Fibroblast of skin of back (primary cell): ENCODE results near the gene TSPAN14.

Experiments used
- DNase-seq: peaks from one replicate; pipeline ENCODE4 v3.0.0-alpha.2; 2013

Gene TSPAN14

DNA sequence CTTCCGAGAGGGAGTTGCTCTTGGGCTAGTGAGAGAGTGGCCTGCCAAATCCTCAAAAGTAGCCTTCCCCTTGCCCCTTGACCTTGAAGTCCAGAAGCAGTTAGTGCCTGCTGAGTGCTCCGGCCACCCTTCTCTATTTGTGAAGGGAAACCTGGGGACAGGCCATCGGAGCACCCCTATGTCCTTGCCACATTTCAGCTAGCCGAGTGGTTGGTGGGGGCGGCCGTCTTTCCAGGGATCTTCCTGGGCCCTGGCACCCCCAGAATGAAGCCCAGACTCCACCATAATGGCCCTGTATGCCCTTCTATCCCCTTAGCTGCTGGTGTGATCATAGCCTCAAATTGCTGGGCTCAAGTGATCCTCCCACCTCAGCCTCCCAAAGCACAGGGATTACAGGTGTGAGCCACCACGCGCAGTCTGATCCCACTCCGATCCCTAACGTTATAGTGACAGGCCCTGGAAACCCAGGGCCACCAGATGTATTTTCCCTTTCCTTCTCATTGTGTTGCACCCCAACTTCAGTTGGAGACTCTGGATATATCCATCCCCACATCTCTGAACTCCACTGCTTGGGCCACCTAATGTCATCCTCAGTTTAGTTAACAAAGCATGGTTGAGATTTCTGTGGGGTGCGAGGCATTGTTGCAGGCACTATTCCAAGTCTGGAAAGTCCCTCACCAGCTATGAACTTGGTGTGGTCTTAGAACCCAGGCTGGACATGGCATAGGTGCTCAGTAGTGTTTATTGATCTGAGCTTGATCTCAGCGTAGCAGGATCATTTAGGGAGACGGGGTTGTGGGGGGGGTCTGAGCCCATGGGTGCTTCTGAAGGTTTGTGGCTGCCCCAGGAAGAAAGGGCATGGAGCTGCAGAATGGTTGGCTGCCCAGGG, 1.6 kb downstream of the TSPAN14 start:
- DNase-seq: no peak

DNA sequence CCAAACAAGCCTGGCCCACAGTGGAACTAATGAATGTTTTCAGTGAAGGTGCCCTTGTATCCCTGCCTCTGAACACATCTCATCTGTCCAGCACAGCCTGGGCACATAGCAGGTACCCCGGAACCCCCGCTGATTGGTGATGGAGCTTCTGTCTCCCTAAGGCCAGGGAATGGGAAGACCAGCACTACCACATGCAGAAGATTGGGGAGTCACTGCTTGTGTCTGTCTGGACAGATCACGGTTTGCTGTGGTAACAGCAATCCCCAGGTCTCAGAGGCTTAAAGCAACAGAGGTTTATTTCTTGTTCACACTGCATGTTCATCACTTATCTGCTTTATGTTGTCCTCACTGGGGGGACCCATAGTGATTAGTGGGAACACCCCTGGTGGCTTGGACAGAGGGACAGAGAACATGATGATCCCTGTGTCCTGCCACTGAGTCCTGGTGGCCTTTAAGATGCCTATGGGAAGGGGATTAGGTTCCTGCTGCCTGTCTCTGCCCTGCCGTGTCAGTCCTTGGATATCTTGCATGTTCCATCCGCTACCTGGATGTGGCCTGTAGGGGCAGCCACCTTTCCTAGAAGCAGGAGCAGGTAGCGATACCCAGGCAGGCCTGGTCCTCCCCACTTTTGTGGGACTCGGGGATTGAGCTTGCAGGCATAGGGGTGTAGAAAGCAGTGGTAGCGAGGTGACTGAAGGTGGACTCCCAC, 3.6 kb downstream of the TSPAN14 start:
- DNase-seq: no peak

DNA sequence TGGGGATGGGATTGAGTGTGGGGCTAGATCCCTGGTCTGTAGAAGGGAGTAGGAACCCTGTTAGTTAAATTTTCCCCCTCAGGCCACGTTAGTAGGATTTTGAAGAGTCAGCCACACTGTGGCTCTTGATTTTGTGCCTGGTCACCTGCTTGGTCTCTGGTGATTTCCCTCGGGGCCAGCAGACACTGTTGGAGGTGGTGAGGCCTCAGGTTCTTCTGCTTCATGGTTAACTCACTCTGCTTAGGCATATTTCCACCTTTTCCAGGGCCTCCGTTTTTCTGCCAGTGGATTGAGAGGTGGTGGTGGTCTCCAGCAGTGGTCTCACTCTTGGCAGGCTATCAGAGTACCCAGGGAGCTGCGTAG, 4.1 kb downstream of the TSPAN14 start:
- no peak for DNase-seq

DNA sequence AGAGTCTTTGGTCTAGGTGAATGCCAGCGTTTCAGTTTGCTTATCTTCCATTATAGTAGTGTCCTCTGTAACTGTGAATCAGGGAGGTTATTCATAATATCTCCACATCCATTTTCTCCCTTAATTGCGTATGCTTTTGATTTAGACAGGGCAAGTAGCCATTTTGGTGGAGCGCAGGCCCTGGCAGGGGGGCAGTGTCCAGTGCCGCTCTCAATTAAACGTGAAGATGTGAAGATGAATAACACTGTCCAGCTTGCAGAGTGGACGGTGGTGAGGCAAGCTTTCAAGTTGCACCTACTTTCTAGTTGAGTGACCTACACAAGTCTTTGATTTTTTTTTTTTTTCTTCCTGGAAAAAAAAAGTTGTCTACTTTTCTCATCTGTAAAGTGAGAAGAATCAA, 4.5 kb downstream of the TSPAN14 start:
- no peak for DNase-seq

DNA sequence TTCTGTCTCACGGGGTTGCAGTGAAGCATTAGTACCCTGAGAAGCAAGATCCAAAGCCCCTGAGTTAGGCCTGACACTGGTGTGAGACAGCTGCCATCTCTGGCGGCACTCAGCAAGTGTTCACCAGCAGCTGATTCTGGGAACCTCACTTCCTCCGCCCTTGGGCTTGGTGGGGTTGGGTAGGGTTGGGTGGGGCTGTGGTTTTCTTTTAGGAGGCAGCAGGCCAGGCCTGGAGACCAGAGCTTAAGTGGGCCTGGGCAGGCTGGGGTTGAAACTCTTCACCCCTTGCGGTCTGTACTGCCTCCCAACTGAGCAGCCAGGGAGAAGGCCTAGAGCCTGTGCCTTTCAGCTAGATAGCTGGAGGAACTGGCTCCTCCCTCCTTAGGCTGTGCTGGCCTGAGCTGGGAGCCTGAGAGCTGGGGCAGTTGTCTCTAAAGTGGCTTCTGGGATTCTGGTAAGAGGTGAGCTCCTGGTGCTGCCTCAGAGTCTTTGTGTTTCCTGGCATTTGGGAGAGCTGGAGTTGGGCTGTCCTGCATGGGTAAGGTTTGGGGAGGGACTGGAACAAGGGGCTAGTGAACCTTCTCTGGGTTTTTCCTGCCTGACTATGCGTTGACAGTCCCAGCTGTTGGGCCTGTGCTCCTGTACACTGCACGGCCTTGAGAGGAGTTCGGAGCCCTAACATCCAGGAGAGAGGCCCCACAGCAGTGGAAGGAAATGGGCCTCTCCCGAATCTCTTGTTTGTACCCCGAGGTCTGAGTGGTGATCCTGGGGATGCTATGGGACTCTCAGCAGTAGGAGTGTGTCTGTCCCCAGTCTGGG, 5.1 kb downstream of the TSPAN14 start:
- peak; percentile 80 for DNase-seq

DNA sequence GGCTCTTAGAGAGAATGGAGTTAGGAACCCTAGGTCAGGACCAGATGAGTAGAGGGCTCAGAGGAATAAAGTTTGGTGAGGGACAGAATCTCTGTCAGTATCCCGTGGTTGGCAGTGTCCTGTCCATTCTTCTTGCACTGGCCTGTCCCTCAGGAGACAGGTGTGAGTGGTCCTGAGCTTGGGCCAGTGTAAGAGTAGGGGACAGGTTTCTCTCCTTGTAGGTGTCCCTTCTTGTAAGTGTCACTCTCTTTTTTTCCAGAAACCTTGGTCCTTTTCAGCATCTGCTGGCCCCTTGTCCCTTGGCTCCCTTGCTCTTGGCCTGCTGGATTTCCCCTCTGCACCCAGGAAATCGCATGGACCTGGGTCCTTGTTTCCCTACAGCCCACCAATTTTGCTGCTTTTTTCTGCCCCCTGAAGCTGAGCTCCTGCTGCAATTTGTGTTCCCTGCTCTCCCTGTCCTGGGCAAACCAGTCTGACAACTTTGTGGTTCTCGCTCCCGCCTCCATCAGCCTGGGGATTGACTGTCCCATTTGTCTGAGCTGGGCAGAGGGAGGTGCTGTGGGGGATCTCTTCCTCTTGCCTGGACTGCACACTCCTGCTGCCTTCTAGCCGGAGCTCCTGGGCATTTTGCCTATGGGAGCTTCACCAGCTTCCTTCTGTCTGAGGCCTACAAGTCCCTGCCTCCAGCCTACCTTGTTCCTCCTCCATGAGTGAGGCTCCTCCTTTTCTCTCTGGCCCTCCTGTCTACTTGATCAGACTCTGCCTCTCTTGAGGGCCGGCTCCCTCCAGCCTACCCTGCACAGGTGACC, 6.5 kb downstream of the TSPAN14 start:
- DNase-seq: peak; percentile 35

DNA sequence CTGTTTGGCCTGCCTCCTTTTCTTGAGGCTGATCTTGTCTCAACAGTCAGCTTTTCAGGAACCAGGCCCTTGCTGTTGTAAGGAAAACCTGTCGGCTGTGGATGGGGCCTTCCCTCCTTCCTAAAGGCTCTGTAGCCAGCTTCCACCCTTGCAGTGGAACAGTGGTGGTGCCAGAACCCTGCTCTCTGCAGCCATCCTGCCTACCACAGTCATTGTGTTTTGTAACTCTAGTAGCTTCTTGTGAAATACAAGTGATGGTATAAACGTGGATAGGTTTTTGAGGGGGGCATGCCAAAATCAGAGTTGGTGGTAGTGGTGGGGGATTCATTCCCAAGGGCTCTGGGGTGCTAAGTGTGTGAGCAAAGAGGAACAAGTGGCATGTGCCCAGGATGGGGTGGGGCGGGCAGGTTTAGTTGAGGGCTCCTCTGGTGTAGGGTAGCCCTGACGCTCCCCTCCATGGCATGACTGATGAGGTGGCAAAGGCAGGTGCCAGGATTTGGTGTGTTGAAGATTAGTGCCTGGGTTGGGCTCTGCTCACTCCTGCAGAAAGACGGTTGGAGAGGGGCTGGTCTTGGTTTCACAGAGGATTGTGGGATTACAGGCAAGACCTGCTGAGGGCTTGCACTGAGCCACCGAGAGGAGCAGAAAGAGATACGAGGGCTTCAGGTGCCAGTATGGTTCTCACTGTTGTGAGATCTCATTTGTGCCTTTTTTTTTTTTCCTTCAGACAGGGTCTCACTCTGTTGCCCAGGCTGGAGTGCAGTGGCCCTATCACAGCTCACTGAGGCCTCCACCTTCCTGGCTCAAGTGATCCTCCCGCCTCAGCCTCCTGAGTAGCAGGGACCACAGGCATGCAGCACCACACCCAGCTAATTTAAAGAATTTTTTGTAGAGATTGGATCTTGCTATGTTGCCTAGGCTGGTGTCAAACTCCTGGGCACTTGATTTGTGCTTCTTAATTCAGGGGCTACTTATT, 7.4 kb downstream of the TSPAN14 start:
- no peak for DNase-seq

DNA sequence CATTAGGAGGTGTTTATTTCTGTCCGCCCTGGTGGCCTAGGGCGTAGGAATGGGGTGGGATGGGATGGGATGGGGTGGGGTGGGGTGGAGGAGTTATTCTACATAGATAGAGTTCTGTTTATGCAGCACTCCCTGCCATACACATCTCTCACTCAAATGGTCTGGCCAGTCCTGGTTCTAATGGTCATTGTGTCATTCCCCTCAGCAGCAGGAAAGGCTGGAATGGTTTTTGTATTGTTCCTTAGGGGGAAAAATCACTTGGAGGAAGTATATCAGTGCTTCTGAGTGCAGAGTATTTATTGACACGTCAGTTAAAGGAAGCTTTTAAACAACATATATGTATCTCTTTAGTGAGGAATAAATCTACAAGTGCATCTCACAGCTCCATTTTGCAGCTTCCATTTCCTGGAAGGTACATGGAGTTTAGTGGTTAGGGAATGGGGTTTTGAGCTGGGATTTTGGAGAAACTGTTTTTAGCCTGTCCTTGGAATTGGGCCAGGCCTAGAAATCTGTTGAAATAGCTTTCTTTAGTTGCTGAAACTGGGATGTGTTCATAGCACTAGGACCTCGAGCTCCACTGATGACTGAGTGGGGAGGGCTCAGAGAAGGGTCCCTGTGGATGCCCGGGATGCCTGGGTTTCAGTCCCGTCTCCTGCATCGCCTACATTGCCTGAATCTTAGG, 8.3 kb downstream of the TSPAN14 start:
- peak; percentile 46 for DNase-seq

DNA sequence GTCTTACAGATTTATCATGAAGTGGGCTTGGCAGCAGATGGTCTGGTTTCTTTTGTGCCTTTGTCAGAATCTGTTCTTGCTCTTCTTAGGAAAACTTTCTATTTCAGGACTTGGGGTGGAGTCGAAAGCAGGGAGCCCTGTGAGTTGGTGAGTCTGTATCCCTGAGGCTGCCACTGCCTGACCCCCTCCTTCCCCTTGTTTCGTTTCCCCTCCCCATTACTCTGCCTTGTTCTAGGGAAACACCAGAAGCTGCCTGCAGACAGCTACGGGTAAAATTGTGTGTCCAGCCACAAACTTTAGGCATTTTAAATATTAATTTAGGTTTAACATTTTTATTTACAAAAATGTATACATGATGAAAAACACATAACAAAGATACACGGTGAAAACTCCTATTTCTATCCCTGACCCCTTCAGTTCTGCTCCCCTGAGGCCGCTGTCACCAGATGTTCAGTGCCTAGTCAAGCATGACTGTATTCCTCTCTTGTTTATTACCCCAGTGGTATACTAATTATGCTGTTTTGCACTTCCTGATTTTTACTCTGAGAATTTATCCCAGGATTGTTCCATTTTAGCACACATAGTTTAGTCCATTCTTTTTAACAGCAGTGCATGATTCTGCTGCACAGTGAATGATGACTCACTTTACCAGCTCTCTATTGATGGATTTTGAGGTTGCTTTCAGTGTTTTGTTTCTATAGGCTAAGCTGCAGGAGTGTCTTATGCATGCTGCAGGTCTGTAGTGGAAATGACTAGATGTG, 9.1 kb downstream of the TSPAN14 start:
- DNase-seq: peak; percentile 73

DNA sequence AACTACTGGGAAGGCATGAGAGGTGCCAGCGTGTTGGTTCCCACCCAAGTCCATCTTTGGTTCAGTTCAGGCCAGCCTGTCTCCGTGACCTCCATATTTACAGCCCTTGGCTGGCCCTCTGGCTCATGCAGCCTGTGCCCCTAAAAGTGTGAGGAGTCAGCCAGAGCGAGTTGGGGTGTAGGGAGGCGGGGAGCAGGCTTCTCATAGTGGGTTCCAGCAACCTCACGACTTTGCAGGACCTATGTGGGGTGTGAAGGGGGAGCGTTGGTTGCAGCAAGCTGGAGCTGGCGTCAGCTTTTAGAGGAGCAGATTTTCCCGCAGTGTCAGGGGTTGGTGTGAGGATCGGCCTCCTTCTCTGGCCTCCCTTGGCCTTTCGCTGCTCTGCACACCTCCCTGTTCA, 9.8 kb downstream of the TSPAN14 start:
- no peak for DNase-seq

DNA sequence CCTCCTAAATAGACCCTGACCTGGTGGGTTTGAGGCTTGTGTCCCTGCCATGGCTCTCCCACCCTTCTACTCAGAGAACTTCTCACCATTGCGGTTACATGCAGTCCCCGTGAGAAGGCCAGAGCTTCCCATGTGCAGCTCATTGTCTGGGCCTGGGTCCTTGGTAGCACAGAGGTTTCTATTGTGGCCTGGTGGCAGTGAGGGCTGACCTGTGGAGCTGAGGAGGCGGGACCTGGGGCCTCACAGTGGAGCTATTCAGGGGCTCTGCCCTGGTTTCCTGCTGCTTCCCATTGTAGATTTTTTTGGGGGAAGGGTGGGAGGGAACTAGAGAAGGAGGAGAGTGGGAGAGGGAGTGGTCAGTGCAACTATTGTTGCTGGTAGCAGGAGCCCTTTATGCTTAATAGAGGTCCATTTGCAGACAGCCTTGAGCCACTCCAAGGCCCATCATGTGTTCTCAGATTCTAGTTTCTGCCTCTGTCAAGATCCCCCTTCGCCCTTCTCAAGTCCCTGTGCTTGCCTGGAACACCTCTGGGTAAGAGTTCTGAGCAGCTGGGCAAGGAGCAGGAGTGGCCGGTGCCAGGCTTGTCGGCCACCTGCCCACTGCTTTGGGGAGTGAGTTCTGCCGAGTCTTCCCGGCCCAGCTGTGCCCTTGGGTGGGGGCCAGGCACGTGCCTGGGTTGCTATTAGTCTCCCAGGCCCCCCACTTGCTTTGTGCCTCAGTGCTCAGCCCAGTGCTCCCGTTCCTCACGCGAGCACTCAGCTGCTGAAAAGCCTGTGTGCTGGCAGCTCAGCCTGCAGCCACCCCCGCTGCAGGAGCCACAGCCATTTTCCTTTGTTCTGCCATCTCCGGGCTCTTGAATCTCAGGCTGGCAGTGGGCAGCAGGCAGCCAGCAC, 10.7 kb downstream of the TSPAN14 start:
- DNase-seq: no peak

DNA sequence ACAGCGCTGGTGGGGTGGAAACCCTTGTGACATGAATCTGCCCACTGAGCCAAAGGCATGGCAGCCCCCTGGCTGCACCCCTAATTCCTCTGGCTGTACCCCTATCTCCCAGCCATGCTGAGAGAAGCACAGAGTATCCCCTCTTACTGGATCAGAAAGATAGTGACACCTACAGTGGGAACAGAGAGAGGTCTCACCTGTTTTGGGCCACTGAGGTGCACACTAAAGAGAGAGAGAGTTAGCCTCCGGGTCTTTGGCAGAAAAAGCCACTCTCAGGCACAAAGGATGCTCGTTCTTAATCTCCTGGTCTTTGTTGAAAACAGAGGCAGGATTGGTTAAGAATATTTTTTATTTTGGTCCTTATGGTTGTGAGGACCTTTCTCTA, 11.3 kb downstream of the TSPAN14 start:
- DNase-seq: no peak

DNA sequence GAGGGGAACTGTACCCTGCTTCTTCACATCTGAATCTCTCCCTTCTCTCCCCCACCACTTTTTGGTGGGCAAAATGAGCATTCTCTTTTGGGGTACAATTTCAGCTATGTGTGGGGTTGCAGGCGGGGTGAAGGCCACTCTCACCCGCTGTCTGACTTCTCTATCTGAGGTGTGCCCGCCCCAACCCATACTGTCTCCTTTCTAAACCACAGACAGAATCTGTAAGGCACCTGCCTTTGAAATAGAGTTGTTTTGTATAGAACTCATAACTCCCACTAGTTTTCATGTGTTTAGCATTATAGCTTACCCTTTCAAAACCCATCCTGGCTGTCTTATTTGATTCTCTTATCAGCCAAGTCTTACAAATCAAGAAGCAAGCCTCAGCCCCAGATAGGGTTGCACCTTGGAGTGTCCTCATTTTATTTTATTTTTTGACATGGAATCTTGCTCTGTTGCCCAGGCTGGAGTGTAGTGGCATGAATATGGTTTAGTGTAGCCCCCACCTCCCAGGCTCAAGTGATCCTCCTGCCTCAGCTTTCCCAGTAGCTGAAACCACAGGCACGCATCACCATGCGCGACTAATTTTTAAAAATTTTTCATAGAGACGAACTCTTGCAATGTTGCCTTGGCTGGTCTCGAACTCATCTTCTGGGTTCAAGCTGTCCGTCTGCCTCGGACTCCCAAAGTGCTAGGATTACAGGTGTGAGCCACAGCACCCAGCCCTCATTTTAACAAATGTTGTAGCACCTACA, 11.9 kb downstream of the TSPAN14 start:
- no peak for DNase-seq

DNA sequence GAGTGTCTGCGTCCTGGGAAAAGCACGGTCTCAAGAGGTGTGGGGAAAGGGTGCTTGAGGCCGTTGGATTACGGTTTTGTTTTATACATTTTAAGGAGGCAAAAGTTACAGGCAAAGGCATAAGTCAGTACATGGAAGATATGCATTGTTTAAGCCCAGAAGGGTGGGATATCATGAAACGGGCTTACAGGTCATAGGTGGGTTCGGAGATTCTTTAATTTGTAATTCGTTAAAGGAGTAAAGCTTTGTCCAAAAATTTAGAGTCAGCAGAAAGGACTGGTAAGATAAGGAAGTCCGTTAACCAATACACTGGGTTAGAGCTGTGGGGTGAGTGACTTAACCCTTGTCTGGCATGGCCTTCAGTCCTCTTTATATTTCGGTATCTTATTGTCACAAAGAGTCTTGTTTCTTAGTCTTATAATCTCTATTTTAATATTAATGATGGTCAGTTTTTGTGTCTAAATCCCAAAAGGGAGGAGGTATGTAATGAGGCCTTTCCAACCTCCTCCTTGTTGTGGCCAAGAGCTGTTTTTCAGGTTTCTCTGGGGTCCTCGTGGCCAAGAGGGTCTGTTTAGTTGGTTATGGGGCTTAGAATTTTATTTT, 12.7 kb downstream of the TSPAN14 start:
- DNase-seq: no peak

DNA sequence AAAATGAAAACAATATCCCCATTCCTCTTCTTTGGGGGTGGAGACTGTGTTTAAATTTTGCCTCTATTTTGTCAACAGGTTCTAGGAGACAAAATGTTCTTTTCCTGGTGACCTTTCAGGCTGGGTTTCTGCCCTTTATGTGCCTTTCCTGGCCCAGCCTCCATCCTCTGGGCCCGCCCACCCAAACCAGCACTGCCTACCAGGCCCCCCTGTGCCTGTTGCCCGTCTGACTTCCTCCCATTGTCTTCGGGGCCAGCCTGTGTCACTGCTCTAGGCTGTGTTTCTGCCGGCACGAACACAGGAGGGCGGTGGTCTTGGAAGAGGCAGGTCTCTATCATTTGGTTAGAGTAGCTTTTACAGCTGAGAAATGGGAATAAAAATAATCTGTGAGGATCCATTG, 13.9 kb downstream of the TSPAN14 start:
- DNase-seq: no peak

DNA sequence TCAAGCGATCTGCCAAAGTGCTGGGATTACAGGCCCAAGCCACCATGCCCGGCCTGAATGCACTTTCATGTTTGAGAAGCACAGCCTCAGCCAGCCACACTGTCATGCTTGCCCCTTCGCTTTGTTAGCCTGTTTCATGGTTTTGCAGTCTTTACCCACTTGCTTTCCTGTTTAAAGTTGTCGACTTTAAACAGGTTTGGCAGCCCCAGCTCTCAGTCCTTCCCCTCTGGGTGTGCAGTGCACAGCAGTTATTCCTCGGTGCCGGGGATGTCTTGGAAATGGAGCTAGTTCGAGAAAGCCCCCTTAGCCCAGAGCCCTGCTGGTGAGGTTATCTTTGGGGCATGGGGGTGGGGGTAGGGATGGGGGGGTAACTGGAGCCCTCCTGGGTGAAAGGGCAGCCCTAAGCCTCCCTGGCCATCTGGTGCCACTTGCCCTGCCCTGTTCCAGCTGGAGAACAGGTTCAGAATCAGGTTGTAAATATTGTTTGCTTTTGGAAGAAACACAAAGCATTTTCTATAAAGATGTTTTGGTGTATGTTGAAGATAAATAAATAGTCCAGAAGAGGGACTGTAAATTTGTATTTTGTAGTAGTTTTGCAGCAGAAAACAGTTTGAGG, 14.8 kb downstream of the TSPAN14 start:
- DNase-seq: no peak

DNA sequence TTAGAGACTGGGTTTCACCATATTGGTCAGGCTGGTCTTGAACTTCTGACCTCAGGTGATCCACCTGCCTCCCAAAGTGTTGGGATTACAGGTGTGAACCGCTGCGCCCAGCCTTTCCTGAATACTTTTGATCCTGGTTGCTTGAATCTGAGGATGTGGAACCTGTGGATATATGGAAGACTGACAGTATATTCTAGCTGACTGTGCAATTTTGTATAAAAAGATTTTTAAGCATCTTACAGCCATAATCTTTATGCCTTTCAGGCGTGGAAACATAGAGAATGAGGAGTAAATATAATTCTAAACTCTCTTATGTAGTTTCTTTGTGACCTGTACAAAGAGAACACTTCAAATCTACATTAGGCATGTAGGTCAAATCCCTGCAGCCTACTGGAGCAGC, 16.2 kb downstream of the TSPAN14 start:
- no peak for DNase-seq
